ENCODE data around the gene SCN9A. TPM values are rescaled to one million over a fixed set of nuclear protein-coding genes. Genes with fewer than 3 reads are reported as not detected.
"Not testable (repeated sequence)": the region's sequence is repeated elsewhere in the genome, so short reads cannot be mapped to it uniquely, and the experiment has no call there.

The SCN9A gene
- polyA plus RNA-seq, 1 donor: 7.3 TPM

DNA sequence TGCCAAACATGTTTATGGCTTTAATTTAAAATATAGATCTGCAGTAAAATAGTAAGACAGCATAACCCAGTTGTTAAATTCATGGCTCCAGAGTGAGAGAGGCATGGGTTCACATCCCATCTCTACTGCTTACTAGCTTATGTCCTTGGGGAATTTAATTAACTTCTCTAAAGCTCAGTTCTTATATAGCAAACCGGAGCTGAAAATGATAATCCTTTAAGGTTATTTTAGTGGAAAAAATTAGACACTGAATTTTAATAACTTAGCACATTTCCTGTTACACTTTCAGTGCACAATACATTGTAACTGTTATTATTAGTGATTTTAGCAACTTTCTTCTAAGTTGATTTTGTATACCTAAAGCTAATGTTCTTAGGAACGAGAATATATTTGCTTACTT lies 14.8 kb downstream of the SCN9A start:
- no CpG with 5 or more reads among the region's 2 CpGs for WGBS (ENCODE audit: insufficient coverage, low lambda C conversion rate)

DNA sequence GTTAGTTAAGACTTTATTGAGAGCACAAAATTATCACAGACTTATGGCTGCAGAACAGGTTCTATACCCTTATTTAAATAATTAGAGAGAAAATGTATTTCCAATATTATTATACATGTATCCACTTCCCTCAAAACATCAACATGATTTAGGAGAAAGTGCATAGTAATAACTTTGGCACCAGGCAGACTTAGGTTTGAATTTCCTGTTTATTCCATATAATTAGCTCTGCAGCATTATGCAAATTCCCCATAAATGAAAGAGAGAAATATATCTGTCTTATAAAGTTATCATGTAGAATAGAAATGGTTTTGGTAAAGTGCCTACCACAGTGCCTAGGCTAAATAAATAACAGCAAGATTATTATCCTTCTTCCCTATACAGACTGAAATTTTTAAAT lies 15.3 kb downstream of the SCN9A start:
- no peak overlapping the region for H3K27ac ChIP-seq (ENCODE audit: low read length)
- no peaks in the 10 kb centered on the region for H3K9me3 ChIP-seq (ENCODE audit: control insufficient read depth, low read depth, low read length)
- no peaks in the 10 kb centered on the region for H3K4me1 ChIP-seq (ENCODE audit: control insufficient read depth, insufficient read depth, low read length)
- no peak for DNase-seq
- H3K36me3 ChIP-seq (ENCODE audit: control insufficient read depth, insufficient read depth, low read length): no peaks in the 10 kb centered on the region
- no peak overlapping the region for H3K4me3 ChIP-seq (ENCODE audit: low read length)
- H3K27me3 ChIP-seq (ENCODE audit: control insufficient read depth, insufficient read depth, low read length): no peaks in the 10 kb centered on the region

More for the DNA sequence above, 14.8 kb downstream of the SCN9A start:
- Histone ChIP-seq H3K4me1 (ENCODE audit: control insufficient read depth, insufficient read depth, low read length) (no peaks in the 10 kb centered on the region), H3K27me3 (ENCODE audit: control insufficient read depth, insufficient read depth, low read length) (no peaks in the 10 kb centered on the region), H3K27ac (ENCODE audit: low read length) (no peak overlapping the region), H3K9me3 (ENCODE audit: control insufficient read depth, low read depth, low read length) (no peaks in the 10 kb centered on the region), H3K4me3 (ENCODE audit: low read length) (no peak overlapping the region), H3K36me3 (ENCODE audit: control insufficient read depth, insufficient read depth, low read length) (no peaks in the 10 kb centered on the region)
- no peak for DNase-seq

DNA sequence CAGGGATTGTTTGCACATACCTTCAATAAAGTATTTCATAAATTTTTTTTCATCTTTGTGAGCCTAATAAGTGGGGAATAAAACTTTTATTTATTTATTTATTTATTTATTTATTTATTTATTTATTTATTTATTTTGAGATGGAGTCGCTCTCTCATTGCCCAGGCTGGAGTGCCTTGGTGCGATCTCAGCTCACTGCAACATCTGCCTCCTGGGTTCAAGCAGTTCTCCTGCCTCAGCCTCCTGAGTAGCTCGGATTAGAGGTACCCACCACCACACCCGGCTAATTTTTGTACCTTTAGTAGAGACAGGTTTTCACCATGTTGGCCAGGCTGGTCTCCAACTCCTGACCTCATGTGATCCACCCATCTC lies 17.8 kb downstream of the SCN9A start:
- H3K27ac ChIP-seq (ENCODE audit: low read length); H3K4me1 ChIP-seq (ENCODE audit: control insufficient read depth, insufficient read depth, low read length); H3K36me3 ChIP-seq (ENCODE audit: control insufficient read depth, insufficient read depth, low read length); H3K9me3 ChIP-seq (ENCODE audit: control insufficient read depth, low read depth, low read length); DNase-seq; H3K4me3 ChIP-seq (ENCODE audit: low read length); H3K27me3 ChIP-seq (ENCODE audit: control insufficient read depth, insufficient read depth, low read length): not testable (repeated sequence)
- no CpG with 5 or more reads among the region's 4 CpGs for WGBS (ENCODE audit: insufficient coverage, low lambda C conversion rate)

DNA sequence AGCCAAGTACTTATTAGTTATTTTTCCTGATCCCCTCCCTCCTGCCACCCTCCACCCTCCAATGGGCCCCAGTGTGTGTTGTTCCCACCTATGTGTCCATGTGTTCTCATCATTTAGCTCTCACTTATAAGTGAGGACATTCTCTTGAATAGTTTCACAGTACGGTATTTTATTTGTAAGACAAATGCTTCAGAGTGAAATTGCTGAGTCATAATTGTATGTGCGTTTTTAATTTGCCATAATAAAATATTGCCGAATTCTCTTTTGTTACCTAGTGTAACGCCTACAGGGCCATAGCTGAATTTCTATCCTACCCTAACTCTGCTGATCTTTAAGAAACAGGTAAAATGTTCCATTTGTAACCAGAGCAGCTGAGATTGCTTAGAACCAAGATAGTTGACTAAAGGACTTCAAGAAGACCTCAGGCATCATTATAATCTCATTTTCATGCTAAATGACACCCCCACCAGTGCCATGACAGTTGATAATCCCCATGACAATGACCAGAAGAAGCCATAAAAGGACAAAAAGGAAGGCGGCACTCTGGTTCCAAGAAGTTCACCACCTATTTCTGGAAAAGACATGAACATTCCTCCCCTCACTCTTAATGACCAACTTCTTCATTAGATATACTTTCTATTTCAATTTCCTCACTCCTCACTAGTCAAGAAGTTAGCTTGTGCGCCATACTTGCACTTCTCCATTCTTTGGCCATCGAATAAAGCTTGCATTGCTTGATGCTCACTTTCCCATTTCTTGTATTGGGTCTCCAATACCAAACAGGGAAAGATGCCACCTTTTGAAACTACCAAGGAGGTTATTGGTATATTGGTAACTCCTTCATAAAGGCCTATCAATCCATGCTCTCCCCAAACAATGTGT lies 18.4 kb downstream of the SCN9A start:
- H3K36me3 ChIP-seq (ENCODE audit: control insufficient read depth, insufficient read depth, low read length): no peaks in the 10 kb centered on the region
- 100% methylated on average over 3 of the region's 7 CpGs for WGBS (ENCODE audit: insufficient coverage, low lambda C conversion rate)

DNA sequence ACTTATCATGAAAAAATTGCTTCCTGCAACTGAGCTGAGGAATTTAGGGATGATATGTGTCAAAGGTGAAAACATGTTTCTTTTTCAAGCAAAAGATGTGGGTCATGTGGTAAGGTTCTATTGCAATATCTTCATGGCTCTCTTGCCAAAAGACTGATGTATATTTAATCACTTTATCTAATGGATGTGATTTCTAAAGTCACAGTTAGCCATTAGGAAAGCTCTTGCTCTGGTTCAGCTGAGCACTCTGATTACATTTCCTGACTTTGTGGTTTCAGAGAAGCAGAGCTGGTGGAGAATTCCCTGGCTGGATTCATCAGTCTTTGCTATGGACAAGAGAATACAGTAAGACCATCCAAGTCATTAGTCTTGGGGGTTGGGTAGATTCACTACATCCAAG lies 24.4 kb downstream of the SCN9A start:
- Histone ChIP-seq H3K4me3 (ENCODE audit: low read length) (no peak overlapping the region), H3K27ac (ENCODE audit: low read length) (no peak overlapping the region), H3K36me3 (ENCODE audit: control insufficient read depth, insufficient read depth, low read length) (no peaks in the 10 kb centered on the region), H3K9me3 (ENCODE audit: control insufficient read depth, low read depth, low read length) (no peaks in the 10 kb centered on the region), H3K4me1 (ENCODE audit: control insufficient read depth, insufficient read depth, low read length) (no peaks in the 10 kb centered on the region), H3K27me3 (ENCODE audit: control insufficient read depth, insufficient read depth, low read length) (no peaks in the 10 kb centered on the region)
- no peak for DNase-seq

More for the DNA sequence above, 18.4 kb downstream of the SCN9A start:
- H3K9me3 ChIP-seq (ENCODE audit: control insufficient read depth, low read depth, low read length): no peaks in the 10 kb centered on the region
- DNase-seq: no peak
- H3K27me3 ChIP-seq (ENCODE audit: control insufficient read depth, insufficient read depth, low read length): no peaks in the 10 kb centered on the region
- H3K4me1 ChIP-seq (ENCODE audit: control insufficient read depth, insufficient read depth, low read length): no peaks in the 10 kb centered on the region
- H3K4me3 ChIP-seq (ENCODE audit: low read length): no peak overlapping the region
- H3K27ac ChIP-seq (ENCODE audit: low read length): no peak overlapping the region

DNA sequence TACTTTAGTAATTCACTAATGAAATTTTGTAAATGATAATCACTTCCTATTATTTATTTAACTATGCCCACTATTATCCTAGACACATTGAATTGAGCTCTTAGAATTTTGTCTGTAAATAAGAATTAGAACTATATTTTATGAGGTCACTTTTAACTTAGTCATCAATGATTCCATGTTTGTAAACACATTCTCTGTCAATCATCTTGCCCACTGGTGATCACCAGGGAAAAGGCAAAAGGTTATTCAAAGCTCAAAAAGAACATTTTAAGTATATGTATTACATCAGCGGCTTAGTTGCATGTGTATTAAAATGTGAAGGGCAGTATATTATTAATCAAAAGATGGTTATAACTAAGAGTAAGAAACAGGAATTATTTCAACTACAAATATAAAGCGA lies 25.2 kb downstream of the SCN9A start:
- Histone ChIP-seq H3K36me3 (ENCODE audit: control insufficient read depth, insufficient read depth, low read length) (no peaks in the 10 kb centered on the region), H3K4me3 (ENCODE audit: low read length) (no peak overlapping the region), H3K4me1 (ENCODE audit: control insufficient read depth, insufficient read depth, low read length) (no peaks in the 10 kb centered on the region), H3K27me3 (ENCODE audit: control insufficient read depth, insufficient read depth, low read length) (no peaks in the 10 kb centered on the region), H3K27ac (ENCODE audit: low read length) (no peak overlapping the region), H3K9me3 (ENCODE audit: control insufficient read depth, low read depth, low read length) (no peaks in the 10 kb centered on the region)
- 100% methylated on average over 2 of the region's 2 CpGs for WGBS (ENCODE audit: insufficient coverage, low lambda C conversion rate)
- no peak for DNase-seq

DNA sequence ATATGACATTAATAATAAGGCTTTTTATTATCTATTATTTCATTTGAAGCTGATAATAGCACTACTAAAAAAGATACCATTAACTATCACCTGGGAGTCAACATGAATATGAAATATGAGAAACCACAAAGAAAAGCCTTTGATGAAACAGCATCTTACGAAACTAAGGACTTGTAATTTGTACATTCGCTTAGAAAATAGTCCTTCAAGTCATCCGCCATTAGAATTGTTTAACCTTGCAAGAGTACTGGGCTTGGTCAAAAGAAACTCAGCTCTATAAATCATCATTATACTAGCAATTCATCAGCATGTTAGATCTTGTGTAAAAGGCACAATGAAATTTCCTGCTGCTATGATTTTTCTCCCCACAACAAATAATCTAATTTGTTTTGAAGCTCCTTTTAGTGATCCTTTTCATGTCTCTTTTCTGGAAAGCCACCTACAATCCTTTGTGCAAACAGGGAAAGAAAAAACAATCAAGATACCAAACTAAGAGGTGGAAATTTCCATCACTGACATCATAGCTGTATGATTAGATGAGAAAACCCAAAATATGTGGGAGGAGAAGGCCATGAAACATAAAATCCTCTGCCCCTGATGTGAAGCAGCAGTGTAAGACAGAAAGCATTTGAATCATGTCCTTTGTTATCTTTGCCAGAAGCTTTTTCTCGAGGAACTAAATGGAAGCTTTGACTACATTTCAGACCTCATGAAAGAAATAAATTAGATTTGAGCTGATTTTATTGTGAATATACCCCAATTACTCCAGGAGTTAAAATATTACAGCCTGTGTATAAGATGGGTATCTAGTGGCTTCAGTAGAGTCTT lies 31.2 kb downstream of the SCN9A start:
- no peak for DNase-seq
- no peaks in the 10 kb centered on the region for H3K36me3 ChIP-seq (ENCODE audit: control insufficient read depth, insufficient read depth, low read length)
- WGBS (ENCODE audit: insufficient coverage, low lambda C conversion rate): 80% methylated on average over 1 of the region's 4 CpGs
- no peak overlapping the region for H3K4me3 ChIP-seq (ENCODE audit: low read length)
- H3K27me3 ChIP-seq (ENCODE audit: control insufficient read depth, insufficient read depth, low read length): no peaks in the 10 kb centered on the region
- no peak overlapping the region for H3K27ac ChIP-seq (ENCODE audit: low read length)
- H3K4me1 ChIP-seq (ENCODE audit: control insufficient read depth, insufficient read depth, low read length): no peaks in the 10 kb centered on the region
- H3K9me3 ChIP-seq (ENCODE audit: control insufficient read depth, low read depth, low read length): no peaks in the 10 kb centered on the region

DNA sequence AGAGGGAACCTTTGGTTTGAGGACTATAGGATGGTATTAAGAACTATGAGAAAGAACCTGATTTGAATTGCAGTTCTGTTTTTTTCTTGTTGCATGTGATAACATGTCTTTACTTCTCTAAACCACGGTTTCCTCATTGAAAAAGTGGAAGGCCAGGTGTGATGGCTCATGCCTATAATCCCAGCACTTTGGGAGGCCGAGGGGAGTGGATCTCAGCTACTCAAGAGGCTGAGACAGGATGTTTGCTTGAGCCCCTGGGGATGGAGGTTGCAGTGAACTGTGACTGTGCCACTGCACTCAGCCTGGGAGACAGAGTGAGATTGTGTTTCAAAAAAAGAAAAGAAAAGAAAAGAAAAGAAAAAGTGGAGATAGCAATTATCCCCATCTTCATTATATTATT lies 32.3 kb downstream of the SCN9A start:
- Histone ChIP-seq H3K27ac (ENCODE audit: low read length) (no peak overlapping the region), H3K27me3 (ENCODE audit: control insufficient read depth, insufficient read depth, low read length) (no peaks in the 10 kb centered on the region), H3K9me3 (ENCODE audit: control insufficient read depth, low read depth, low read length) (no peaks in the 10 kb centered on the region), H3K36me3 (ENCODE audit: control insufficient read depth, insufficient read depth, low read length) (no peaks in the 10 kb centered on the region), H3K4me1 (ENCODE audit: control insufficient read depth, insufficient read depth, low read length) (no peaks in the 10 kb centered on the region), H3K4me3 (ENCODE audit: low read length) (no peak overlapping the region)
- no peak for DNase-seq
- WGBS (ENCODE audit: insufficient coverage, low lambda C conversion rate): no CpG with 5 or more reads among the region's 2 CpGs

DNA sequence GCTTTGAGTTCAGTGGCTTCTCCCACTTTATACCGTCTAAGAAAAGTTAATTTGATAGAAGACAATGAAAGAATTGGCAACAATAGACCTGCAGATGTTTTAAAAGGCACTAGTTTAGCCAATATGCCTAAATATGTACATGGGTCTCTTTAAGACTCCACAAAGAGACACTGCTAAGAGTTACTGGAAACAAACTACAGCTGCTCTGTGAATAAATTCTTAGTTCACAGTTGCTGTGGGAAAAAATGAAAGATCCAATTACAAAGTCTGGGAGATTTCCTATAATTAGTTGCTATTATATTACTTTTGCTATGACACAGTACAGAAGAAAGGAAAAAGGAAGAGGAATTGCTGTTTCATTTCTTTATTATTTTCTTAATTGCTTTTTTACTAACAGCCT lies 34.3 kb downstream of the SCN9A start:
- DNase-seq: no peak
- no peak overlapping the region for H3K4me3 ChIP-seq (ENCODE audit: low read length)
- H3K27ac ChIP-seq (ENCODE audit: low read length): no peak overlapping the region
- H3K4me1 ChIP-seq (ENCODE audit: control insufficient read depth, insufficient read depth, low read length): no peaks in the 10 kb centered on the region
- H3K27me3 ChIP-seq (ENCODE audit: control insufficient read depth, insufficient read depth, low read length): no peaks in the 10 kb centered on the region
- no peaks in the 10 kb centered on the region for H3K36me3 ChIP-seq (ENCODE audit: control insufficient read depth, insufficient read depth, low read length)
- WGBS (ENCODE audit: insufficient coverage, low lambda C conversion rate): no CpG with 5 or more reads among the region's 1 CpG
- H3K9me3 ChIP-seq (ENCODE audit: control insufficient read depth, low read depth, low read length): no peaks in the 10 kb centered on the region

DNA sequence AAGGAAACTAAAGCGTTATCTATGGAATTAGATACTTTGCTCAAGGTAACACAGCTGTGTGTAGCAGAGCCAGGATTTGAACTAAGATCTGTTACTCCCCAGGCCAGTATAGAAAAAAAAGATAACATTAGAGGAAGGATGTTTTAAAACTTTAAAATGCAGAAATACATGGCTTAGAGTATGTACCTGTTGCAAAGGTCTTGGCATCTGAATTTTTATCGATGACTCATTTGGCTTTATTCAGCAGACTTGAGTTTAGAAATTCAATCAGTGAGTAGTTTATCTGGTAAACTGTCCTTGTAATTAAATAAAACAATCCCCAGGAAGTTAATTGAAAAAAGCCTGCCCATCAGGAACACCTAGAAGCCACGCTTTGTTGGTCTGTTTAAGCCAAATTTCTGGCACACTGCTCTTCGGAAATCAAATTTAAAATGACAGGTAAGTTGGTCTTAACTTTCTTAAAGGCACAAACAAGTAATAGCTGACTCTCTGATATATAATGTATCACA lies 36.9 kb downstream of the SCN9A start:
- Histone ChIP-seq H3K27me3 (ENCODE audit: control insufficient read depth, insufficient read depth, low read length) (no peaks in the 10 kb centered on the region), H3K4me3 (ENCODE audit: low read length) (no peak overlapping the region)
- 89% methylated on average over 3 of the region's 4 CpGs for WGBS (ENCODE audit: insufficient coverage, low lambda C conversion rate)

More for the DNA sequence above, 36.9 kb downstream of the SCN9A start:
- Histone ChIP-seq H3K36me3 (ENCODE audit: control insufficient read depth, insufficient read depth, low read length) (no peaks in the 10 kb centered on the region), H3K27ac (ENCODE audit: low read length) (no peak overlapping the region), H3K9me3 (ENCODE audit: control insufficient read depth, low read depth, low read length) (no peaks in the 10 kb centered on the region), H3K4me1 (ENCODE audit: control insufficient read depth, insufficient read depth, low read length) (no peaks in the 10 kb centered on the region)
- DNase-seq: no peak
